Muscle of leg (tissue), 9 donors: ENCODE results near the gene C1orf174. TPM values are rescaled to one million over a fixed set of nuclear protein-coding genes. Genes with fewer than 3 reads are reported as not detected.

ENCODE experiments used
- polyA plus RNA-seq, 8 donors: library from polyadenylated mRNA; unstranded; fragments of 120-200 nt; gene quantifications; one replicate each; pipeline versions ENCODE4 v1.2.1 to v1.2.3, GENCODE V29; 2013; ENCODE audit warnings: inconsistent platforms in 1 of 8, low replicate concordance in 1 of 8; ENCODE audit not compliant: insufficient read length in 8 of 8, insufficient read depth in 1 of 8
- total RNA-seq: library from RNA; stranded (reverse); fragments of 120-200 nt; gene quantifications from one replicate; pipeline ENCODE4 v1.2.4, GENCODE V29; 2013

The C1orf174 gene
- total and polyA plus RNA-seq, 9 donors, result 16.5 to 20.9 (median 18.0) TPM

Other genes with a start within 250 kb of the C1orf174 start
- gene TP73, start 247.8 kb downstream of the C1orf174 start, total RNA-seq, result 0.71 TPM
- 1 to 10 TPM in 5 of 8 donors, under 1 TPM in 3; 0.52 to 2.5 (median 1.3) TPM for gene TP73, start 247.8 kb downstream of the C1orf174 start, polyA plus RNA-seq
- gene CCDC27, start 147.8 kb downstream of the C1orf174 start, total RNA-seq, result not detected
- under 1 TPM; 0.07 to 0.18 (median 0.10) TPM for gene CCDC27, start 147.8 kb downstream of the C1orf174 start, polyA plus RNA-seq
- gene SMIM1, start 127.5 kb downstream of the C1orf174 start, total RNA-seq, result 7.1 TPM
- 1 to 10 TPM; 2.3 to 8.4 (median 4.1) TPM for gene SMIM1, start 127.5 kb downstream of the C1orf174 start, polyA plus RNA-seq
- gene LRRC47, start 103.8 kb downstream of the C1orf174 start, total RNA-seq, result 34.4 TPM
- gene LRRC47, start 103.8 kb downstream of the C1orf174 start, polyA plus RNA-seq, result 10 to 100 TPM; 45.7 to 56.1 (median 51.2) TPM
- gene CEP104, start 43.1 kb downstream of the C1orf174 start, total RNA-seq, result 8.3 TPM
- 10 to 100 TPM; 12.0 to 19.7 (median 17.4) TPM for gene CEP104, start 43.1 kb downstream of the C1orf174 start, polyA plus RNA-seq
- gene DFFB, start 42.8 kb downstream of the C1orf174 start, total RNA-seq, result 4.3 TPM
- gene DFFB, start 42.8 kb downstream of the C1orf174 start, polyA plus RNA-seq, result 1 to 10 TPM; 4.3 to 6.8 (median 5.1) TPM